ENCODE results near the gene RBM5.

GRCh38 chr3:50164481-50164880 lies 75.8 kb downstream of the RBM5 start:
- TF ChIP-seq EP300 (IDR thresholded peaks at IDR 0.05) (no peak), REST (IDR thresholded peaks at IDR 0.05) (no peak), GATA3 (IDR thresholded peaks at IDR 0.05; ENCODE audit: borderline replicate concordance) (no peak), CTCF (IDR thresholded peaks at IDR 0.05) (no peak), ZFP36 (IDR thresholded peaks at IDR 0.05; ENCODE audit: borderline replicate concordance, partially characterized antibody) (peak; percentile 51)
- TF ChIP-seq, protein P1, sequence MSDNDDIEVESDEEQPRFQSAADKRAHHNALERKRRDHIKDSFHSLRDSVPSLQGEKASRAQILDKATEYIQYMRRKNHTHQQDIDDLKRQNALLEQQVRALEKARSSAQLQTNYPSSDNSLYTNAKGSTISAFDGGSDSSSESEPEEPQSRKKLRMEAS (IDR thresholded peaks at IDR 0.05): no peak
